Activated T-cell treated with anti-CD3 and anti-CD28 coated beads for 4 hours (primary cell): ENCODE results near the gene LHX3.

Source experiments
- DNase-seq: peaks from one replicate; pipeline ENCODE4 v3.0.0-alpha.2; 2020

LHX3 gene

DNA sequence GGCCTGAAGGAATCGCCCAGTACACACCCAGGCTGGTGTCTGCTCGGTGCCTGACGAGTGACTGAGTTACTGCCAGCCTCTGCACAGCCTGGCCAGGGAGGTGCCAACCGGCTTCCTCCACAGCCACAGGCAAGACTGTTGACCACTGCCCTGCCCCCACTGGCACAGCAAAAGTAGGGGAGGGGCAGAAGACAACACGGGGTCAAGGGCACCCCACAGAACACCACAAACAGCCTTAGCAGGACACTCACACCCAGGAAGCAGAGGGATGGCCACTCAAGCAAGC lies 722 bp upstream of the LHX3 start:
- no peak for DNase-seq

DNA sequence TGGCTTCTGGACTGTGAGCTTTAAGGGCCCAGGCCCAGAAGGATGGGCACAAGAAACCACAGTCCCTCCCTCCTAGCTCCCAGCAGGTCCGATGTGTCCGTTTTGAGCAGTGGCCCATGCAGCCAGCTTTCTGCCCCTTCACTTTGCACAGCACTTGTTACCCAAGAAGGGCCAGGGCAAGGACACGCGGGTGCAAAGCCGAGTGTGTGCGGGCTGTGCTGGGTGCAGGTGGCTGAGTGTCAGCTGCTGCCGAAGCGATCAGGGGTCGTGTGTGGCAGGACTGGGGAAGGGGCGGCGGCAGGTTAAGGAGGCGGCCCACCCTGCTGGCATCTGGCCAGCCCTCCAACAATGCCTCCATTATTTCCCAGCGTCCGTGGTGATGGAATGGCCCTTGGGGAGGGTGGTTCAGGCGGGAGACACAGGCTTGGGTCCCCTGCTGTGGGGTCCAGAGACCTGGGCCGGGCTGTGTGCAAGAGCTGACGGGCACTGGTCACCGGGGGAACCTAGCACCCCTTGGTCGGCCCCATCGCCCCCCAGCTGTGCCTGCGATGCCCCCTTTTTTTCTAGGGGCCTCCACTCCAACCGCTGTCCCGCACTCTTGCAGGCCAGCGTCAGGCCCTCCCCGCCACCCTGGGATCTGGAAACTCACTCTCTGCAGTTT lies 653 bp downstream of the LHX3 start:
- no peak for DNase-seq

GRCh38 chr9:136203408-136204144 lies 1.4 kb downstream of the LHX3 start:
- DNase-seq, result no peak

DNA sequence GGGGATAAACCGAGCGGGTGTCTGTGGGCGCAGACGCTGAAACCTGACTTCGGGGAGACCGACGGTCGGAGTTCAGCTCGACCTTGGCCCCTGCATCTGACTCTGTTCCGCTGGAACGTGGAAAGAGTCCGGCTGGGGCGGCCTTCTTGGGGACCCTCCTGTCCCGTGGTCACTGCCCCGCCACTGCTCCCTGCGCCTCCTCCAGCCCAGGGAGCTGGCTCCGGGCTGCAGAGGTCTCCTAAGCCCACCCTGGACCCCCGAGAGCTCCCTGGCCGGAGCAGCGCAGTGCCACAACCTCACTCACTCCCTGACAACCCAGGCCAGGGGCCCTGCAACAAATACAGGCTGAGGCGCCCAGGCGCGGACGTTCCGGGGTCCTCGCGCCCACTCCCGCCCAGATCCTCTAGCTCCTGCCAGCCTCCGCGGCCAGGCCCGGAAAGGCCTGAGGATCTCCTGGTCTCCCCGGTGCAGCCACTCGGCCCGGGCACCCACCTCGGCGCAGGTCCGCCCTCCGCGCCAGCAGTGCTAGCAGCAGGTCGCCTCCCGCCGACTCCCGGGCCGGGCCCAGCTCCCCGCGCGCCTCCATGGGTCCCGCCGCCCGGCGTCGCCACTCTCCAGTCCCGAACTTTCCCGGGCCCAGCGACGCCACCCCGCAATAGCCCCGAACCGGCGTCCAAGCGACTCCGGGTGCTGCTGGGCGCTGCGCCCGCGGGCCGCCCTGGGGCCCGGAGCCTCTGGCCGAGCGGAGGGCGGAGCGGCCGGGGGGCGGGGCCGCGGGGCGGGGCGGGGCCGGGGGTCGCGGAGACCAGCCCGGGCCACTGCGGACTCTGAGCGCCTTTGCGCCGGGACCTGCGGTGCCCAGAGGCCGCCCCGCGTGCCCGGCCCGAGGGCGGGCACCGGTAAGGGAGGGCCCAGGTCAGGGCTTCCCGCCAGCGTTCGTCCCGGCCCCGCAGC lies 2.2 kb downstream of the LHX3 start:
- no peak for DNase-seq

DNA sequence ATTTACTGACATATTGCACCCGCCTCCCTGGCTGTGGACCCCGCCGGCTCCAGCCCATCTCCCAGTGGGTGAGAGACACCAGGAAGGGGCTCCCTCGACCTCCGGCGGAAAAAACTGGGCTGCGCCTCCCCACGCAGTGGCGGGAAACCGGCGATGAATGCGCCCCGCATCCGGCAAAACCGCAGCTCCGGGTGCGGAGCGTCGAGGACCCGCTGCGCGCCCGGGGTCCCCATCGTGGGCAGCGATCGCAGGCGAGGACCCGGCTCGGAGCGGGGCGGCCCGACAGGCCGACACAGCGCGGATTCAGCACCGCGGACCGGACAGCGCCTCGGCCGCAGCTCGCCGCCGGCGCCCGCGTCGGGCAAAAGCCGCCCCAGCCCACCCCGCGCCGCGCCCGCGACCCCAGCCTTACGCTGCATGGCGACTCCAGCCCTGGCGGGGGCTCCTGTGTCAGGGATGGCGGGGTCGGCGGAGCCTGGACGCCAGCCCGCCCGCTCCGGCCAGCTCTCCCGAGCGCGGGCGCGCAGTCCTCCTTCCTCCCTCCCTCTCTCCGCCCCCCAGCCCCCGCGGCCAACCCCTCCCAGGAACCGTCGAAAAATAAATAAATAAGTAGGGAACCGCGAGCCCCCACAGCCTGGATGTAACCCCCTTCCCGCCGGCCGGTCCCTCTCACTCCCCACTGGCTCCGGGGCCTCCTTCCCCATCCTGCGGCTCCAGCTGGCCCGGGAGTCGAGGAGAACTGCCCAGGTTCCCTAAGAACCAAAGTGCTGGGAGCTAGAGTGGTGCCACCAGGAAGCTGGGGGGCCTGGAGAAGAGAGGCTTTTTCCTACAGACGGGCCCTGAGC lies 3.1 kb downstream of the LHX3 start:
- no peak for DNase-seq

DNA sequence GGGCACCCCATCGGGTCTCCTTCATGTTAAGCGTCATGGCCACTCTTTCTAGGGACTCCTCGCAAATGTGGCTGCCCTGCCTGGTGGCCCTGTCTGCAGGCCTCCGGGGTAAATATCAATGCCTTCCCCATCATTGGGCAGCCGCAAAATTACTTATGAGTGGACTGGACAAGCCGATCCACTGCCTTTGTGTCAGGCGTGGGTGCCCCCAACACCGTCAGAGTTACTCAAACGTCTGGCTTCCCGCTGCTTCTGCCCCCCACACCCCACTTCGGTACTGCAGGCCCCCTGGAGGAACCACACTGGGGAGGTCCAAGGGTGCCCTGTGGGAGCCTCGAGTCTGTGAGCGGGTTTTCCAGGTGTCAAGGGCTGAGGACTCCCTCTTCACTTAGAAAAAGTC lies 3.8 kb downstream of the LHX3 start:
- no peak for DNase-seq

GRCh38 chr9:136200424-136200823 lies 4.5 kb downstream of the LHX3 start:
- DNase-seq, result no peak

DNA sequence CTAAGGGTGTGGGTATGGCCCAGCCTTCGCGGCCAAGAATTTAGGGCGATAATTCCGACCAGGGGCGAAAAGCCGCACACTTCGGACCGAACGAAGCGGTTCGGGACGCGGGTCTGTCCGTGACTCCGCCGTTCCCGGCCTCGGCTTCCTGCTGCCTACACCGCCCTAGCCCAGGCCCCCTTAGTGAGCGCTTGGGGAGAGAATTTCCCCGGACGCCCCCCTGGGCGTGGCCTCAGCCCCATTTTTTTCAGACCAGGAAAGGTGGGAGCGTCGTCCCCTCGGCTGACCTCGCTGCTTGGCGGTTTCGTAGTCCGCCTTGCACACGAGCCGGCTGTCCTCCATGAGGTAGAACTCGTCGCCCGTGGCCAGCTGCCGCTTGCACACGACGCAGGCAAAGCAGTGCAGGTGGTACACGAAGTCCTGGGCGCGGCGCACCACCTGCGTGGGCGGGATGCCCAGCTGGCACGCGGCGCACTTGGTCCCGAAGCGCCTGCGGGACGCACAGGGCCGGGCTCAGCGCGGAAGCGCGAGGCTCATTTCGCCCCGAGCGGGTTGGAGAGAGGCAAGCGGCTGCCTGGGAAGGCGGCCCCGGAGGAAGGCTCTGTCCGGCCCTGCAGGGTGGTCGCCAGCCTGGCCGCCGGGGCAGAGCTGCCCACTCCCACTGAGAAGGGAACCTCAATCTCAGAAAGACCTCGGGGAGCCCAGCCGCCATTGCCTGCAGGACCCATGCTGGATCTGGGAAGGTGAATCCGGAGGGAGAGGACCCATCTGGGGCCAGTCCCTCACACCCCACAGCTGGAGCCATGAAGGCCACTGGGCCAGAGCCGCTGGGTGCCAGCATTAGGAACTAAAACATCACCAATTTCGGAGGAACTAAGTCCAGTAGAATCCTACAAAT lies 5.3 kb downstream of the LHX3 start:
- no peak for DNase-seq

- no peak for DNase-seq
Observed at GRCh38 chr9:136198605-136199083, 6.3 kb downstream of the LHX3 start.

- no peak for DNase-seq
Observed at GRCh38 chr9:136197930-136198604, 6.9 kb downstream of the LHX3 start.

GRCh38 chr9:136197084-136197875 lies 7.6 kb downstream of the LHX3 start:
- no peak for DNase-seq

DNA sequence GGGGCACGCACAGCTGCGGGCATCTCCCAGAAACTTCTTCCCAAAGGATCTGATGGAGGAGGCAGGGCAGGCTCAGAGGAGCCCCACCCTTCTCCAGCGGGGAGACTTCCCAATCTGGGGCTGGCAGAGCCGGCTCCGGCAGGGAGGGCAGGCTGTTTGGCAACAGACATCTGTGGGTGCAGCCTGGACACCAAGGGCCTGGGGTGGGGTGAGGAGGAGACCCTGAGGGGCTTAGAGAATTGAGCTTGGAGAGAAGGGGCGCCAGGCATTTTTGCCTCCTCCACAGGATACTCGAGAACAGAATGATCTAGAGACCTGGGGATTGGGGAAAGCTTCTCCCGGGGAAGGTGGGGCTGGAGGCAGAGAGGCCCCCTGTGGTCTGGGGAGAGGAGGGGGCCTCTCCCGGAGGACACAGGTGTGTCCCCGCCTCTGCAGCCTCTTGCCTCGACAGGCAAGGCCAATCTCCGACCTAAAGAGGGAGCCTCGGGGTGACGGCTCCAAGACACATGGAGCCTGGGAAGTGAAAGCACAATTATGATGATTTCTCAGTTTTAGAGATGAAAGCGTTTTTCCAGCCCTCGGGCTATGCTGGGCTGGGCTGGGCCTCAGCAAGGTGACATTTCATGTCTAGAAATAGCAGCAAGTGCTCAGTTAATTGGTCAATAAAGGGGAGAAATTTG lies 8.4 kb downstream of the LHX3 start:
- no peak for DNase-seq

GRCh38 chr9:136194540-136194939 lies 10.4 kb downstream of the LHX3 start:
- DNase-seq, result no peak

DNA sequence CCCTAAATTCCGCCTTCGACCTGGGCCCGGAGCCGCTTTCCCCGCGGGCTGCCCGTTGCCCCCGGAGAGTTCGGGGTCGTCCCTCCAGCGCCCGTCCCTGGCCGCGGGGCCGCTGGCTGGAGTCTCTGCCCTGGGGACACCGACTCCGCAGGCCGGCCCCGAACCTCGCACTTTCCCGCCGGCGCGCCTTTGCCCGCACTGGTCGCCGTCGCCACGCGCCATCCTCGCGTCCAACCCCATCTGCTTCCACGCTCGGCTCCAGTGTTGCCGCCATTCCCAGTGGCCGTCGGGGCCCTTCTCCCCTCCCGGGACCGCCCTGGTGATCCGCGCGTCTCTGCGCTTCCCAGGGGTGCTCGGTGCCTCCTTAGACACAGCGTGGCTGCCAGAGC lies 11.0 kb downstream of the LHX3 start:
- DNase-seq, result no peak

- DNase-seq, result no peak
Observed at GRCh38 chr9:136193127-136193890, 11.6 kb downstream of the LHX3 start.

DNA sequence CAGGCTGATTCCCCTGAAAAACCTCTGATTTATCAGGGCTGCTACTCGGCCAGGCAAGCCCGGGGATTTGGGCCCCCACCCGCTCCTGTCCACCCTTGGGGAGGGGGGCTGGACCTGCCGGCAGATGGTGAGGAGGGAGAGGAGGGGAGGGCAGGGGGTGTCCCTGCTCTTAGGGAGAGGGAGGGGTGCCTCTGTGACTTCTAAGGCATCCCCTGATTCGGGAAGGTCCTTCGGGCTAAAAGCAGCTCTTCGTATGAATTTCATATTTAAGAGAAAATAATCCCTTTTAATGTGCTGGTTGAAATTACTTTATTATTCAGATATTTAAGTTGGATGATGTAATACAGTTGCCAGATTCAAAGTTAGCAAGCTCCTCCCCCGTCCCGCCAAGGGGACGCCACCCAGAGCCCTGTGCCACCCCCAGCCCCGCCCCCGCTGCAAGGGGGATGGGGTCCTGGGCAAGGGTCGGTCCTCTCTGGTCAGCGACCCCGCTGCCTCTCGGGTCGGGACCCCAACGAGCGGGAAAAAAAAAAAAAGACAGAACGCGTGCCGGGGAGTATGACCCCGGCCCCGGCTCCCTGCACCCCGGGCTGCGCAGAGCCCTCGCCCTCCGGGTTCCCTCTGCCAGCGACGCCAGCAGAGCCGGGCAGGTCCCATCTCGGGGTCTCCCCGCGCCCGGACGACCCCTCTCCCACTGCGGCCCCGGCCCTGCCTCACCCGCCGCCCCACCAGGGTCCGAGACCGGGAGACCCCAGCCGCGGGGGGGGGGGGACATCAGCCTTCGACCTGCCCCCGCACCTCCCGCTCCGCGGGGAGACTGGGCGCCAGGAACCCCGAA lies 12.4 kb downstream of the LHX3 start:
- DNase-seq, result no peak

DNA sequence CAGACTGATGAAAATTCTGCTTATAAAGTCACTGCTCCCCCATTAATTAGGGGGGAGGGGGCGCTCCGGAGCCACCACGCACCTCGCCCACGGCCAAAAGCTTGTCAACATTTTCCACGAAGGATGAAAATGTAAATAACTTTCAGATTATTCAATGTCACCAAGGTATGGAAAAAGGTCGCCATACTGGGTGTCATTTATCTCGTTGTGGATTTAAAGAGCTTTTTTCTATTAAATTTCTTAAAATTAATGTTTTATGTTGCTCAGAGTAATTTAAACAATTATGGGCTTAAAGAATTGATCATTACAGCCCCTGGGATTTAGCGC lies 13.0 kb downstream of the LHX3 start:
- no peak for DNase-seq
